SW480 (cell line): ENCODE data around the gene PRRC2C.
"Not testable (repeated sequence)": the region's sequence is repeated elsewhere in the genome, so short reads cannot be mapped to it uniquely, and the experiment has no call there.

ENCODE experiments used
- DNase-seq: peaks from one replicate; pipeline ENCODE4 v3.0.0-alpha.2; 2016; ENCODE audit warnings: low spot score

Gene PRRC2C

DNA sequence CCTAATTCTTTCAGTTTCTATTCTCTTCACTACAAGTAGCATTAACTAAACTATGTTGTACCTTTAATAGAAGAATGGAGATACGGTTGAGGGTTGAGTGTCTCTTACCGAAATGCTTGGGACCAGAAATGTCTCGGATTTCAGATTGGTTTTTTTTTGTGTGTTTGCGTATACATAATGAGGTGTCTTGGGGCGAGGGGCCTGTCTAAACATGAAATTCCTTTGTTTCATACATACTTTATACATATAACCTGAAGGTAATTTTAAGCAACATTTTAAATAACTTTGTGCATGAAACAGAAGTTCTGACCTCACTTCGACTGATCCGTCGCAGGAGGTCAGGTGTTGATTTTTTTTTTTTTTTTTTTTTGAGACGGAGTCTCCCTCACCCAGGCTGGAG lies 100.4 kb downstream of the PRRC2C start:
- DNase-seq, result no peak

GRCh38 chr1:171588230-171588629 lies 102.9 kb downstream of the PRRC2C start:
- no peak for DNase-seq

- DNase-seq, result no peak
These were observed 104.7 kb downstream of the PRRC2C start for GRCh38 chr1:171590022-171590421.

GRCh38 chr1:171595324-171595723 lies 110.0 kb downstream of the PRRC2C start:
- DNase-seq, result no peak

- DNase-seq, result no peak
These were observed 110.8 kb downstream of the PRRC2C start for GRCh38 chr1:171596119-171596518.

GRCh38 chr1:171596705-171597104 lies 111.4 kb downstream of the PRRC2C start:
- DNase-seq, result no peak

- no peak for DNase-seq
These were observed 111.9 kb downstream of the PRRC2C start for GRCh38 chr1:171597203-171597602.

- DNase-seq, result not testable (repeated sequence)
These were observed 115.0 kb downstream of the PRRC2C start for GRCh38 chr1:171600310-171600709.

GRCh38 chr1:171600862-171601261 lies 115.5 kb downstream of the PRRC2C start:
- no peak for DNase-seq

DNA sequence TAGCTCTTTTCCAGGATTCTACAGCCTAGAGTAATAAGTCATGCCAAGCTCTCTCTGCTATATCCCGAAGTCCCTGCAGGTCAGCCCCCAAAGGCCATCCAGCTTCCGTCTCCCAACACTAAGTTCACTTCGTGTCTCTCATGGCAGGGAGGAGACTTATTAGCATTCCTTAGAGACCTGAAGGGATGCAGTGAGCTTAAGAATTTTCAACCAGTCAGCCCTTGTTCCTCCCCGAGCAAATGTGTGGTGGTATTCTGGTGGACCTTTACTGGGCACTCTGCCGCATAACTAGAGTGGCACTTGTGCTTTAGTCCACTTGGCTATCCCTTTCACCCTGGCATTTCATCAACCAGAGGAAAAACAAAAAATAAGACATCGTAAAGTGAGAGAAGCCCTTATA lies 117.7 kb downstream of the PRRC2C start:
- not testable (repeated sequence) for DNase-seq

- DNase-seq, result no peak
These were observed 121.1 kb downstream of the PRRC2C start for GRCh38 chr1:171606402-171606941.

DNA sequence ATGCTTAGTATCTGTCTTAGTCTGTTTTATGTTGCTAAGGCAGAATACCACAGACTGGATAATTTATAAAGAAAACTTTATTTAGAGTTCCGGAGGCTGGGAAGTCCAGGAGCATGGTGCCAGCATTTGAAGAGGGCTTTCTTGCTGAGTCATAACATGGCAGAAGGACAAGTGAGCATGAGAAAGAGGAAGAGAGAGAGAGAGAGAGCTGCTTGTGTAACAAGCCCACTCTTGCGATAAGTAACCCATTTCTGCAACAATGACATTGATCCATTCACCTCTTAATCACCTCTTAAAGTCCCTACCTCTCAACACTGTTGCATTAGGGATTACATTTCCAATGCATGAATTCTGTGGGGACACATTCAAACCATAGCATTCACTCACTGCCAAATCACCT lies 125.1 kb downstream of the PRRC2C start:
- DNase-seq, result no peak

DNA sequence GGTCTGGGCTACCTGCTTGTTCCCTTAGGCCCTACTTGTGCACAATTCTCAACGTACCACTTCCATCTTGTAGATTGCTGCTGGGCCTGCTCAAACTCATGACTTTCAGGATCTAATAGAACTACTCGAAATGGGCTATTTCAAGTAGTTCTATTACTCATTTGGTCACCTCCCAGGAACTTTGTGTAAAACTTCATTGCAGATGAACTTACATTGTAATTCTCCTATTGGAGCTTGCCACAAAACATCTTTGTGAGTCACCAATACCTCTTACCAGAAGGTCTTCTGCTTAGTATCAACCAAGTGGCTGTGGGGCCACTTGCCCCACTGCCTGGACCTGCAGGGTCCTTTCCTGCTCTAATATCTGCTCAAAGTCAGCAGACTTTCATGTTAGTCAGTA lies 126.0 kb downstream of the PRRC2C start:
- DNase-seq, result no peak

DNA sequence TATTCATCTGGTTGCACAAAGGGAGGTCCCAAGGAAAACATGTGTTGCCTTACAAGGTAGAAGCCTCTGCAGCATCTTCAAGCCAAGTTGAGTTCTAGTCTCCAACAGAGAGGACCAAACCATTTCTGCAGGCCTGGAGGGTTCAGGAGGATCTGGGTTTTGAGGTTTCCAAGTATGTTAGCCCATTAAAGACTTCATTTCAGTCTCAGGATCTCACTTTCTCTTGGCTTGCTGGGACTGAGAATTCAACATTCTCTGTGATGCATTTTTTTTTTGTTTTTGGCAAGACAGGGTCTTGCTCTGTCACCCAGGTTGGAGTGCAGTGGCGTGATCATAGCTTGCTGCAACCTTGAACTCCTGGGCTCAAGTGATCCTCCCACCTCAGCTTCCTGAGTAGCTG lies 128.0 kb downstream of the PRRC2C start:
- no peak for DNase-seq

- DNase-seq, result not testable (repeated sequence)
These were observed 130.0 kb downstream of the PRRC2C start for GRCh38 chr1:171615122-171615906.

GRCh38 chr1:171616586-171616985 lies 131.3 kb downstream of the PRRC2C start:
- no peak for DNase-seq

- DNase-seq, result no peak
These were observed 136.8 kb downstream of the PRRC2C start, which contains the start of gene MYOCOS for GRCh38 chr1:171622152-171622462. TSS of gene MYOCOS (plus strand) at chr1:171622243. CDS start at chr1:171623884, 1,641 bp downstream.

DNA sequence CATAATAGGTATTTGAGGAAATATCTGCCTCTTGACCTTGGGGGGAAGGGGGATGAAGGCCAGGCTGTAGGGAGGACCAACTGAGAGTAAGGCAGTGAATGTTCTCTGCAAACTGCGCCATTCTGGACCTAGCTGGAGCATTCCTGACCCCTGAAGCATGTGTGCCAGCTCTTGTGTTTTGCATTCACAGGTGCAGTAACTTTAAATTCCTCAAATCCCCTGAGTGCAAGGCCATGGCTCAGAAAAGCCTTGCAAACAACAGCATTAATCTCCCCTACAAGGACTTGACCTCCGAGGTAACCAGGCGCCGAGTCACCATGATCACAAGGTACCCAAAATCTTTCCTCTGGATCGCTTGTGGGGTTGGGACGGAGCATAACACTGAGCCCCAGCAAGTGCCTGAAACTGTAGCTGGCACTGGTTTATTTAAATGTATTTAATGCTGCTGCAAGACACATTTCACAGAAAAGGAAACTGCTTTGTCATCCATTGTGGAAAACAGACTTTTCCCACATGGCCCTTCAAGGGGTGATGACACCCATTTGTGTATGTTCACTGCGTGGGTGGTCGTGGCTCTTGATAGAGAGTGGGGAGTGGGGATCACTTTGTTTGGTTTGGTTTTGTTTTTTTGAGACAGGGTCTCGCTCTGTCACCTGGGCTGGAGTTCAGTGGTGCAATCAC lies 138.5 kb downstream of the PRRC2C start:
- no peak for DNase-seq

GRCh38 chr1:171625225-171625624 lies 139.9 kb downstream of the PRRC2C start:
- DNase-seq, result no peak

DNA sequence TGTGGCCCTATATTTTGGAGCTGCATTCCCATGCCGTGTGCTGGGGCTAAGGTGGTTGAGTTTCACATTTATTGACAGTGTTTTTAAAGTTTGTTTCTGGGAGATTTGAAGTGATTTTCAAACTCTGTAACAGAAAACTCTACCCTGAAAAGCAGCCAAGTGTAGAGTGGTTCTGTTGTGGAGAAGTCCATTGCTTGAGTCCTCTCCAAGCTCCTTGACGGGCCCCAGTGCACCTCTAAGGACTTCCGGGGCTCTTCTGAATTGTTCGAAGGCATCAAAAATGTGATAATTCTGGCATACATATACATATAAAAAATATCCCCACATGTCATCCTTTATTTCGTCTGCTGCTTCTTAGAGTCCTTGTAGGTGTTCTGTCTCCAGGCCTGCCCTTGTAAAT lies 141.7 kb downstream of the PRRC2C start:
- DNase-seq, result no peak

DNA sequence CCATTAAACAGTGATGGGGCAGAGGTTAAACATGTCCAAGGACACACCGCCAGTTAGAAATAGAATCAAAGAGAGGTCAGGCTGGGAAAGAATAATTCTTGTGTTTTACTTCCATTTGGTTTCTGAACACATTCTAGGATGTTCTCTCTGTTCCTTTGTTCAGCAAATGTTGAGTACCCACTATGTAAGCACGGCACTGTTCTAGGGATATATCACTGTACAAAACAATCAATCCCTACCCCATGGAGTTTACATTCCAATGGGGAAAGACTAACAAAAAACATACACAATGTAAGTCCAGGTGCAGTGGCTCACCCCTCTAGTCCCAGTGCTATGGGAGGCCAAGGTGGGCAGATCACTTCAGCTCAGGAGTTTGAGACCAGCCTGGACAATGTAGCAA lies 142.9 kb downstream of the PRRC2C start:
- DNase-seq, result no peak

- no peak for DNase-seq
These were observed 150.3 kb downstream of the PRRC2C start for GRCh38 chr1:171635661-171636060.

DNA sequence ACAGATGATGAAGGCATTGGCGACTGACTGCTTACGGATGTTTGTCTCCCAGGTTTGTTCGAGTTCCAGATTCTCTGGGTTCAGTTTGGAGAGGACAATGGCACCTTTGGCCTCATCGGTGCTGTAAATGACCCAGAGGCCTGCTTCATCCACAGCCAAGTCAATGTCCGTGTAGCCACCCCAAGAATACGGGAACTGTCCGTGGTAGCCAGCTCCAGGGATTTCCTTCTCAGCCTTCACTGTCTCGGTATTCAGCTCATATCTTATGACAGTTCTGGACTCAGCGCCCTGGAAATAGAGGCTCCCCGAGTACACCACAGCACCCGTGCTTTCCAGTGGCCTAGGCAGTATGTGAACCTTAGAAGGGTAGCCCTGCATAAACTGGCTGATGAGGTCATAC lies 150.8 kb downstream of the PRRC2C start:
- DNase-seq, result no peak
